Mesenchymal stem cell (in vitro differentiated cells and primary cell): Measurements from ENCODE around the gene LRRIQ1.

ENCODE experiments used
- DNase-seq: peaks from one replicate; pipeline ENCODE4 v3.0.0-alpha.2; 2013
- H2AFZ ChIP-seq: one replicate; pipeline ENCODE4 v1.6.1; 2013; ENCODE audit warnings: low read depth, mild to moderate bottlenecking, control low read depth, inconsistent platforms, low read length, moderate library complexity
- H2AK5ac ChIP-seq: 2 replicates; pipeline ENCODE4 v1.6.1; 2013; ENCODE audit warnings: low read length, moderate library complexity, mild to moderate bottlenecking, inconsistent platforms; ENCODE audit not compliant: severe bottlenecking
- H2BK120ac ChIP-seq: one replicate; pipeline ENCODE4 v1.6.1; 2013; ENCODE audit warnings: low read depth, mild to moderate bottlenecking, inconsistent platforms, low read length, moderate library complexity
- H2BK12ac ChIP-seq, 2 experiments: one replicate each; pipeline ENCODE4 v1.6.1; 2013; ENCODE audit warnings: inconsistent platforms in 2 of 2, low read length in 2 of 2, mild to moderate bottlenecking in 2 of 2, moderate library complexity in 2 of 2, control low read depth in 1 of 2
- H2BK15ac ChIP-seq: one replicate; pipeline ENCODE4 v1.6.1; 2013; ENCODE audit warnings: mild to moderate bottlenecking, low read depth, inconsistent platforms; ENCODE audit not compliant: poor library complexity, severe bottlenecking
- H2BK5ac ChIP-seq: 2 replicates; pipeline ENCODE4 v1.6.1; 2013; ENCODE audit warnings: low read depth, mild to moderate bottlenecking, low read length, control low read depth, inconsistent platforms; ENCODE audit not compliant: poor library complexity, severe bottlenecking
- H3K14ac ChIP-seq, 2 experiments: one replicate each; pipeline ENCODE4 v1.6.1; 2013; ENCODE audit warnings: inconsistent platforms in 2 of 2, low read length in 2 of 2, control low read depth in 1 of 2, mild to moderate bottlenecking in 1 of 2, moderate library complexity in 1 of 2
- H3K18ac ChIP-seq, 2 experiments: one replicate each; pipeline ENCODE4 v1.6.1; 2013; ENCODE audit warnings: inconsistent platforms in 2 of 2, low read length in 2 of 2, control low read depth in 1 of 2, low read depth in 1 of 2, mild to moderate bottlenecking in 1 of 2
- H3K23ac ChIP-seq, 2 experiments: one replicate each; pipeline ENCODE4 v1.6.1; 2013; ENCODE audit warnings: inconsistent platforms in 2 of 2, low read length in 2 of 2, mild to moderate bottlenecking in 2 of 2, moderate library complexity in 2 of 2, control low read depth in 1 of 2
- H3K27ac ChIP-seq: 2 replicates; pipeline ENCODE4 v1.5.1; 2013; ENCODE audit warnings: mild to moderate bottlenecking, moderate library complexity, low read length, control low read depth, inconsistent platforms; ENCODE audit not compliant: poor library complexity, severe bottlenecking
- H3K27me3 ChIP-seq, 2 experiments: 2 replicates each; pipeline versions ENCODE4 v1.6.1 to v1.7.0; 2013; ENCODE audit warnings: low read length in 2 of 2, mild to moderate bottlenecking in 2 of 2, moderate library complexity in 2 of 2, control low read depth in 1 of 2, inconsistent platforms in 1 of 2; ENCODE audit not compliant: control insufficient read depth in 1 of 2, insufficient read depth in 1 of 2
- H3K36me3 ChIP-seq, 2 experiments: 2 replicates each; pipeline versions ENCODE4 v1.6.1 to v1.7.0; 2013; ENCODE audit warnings: low read length in 2 of 2, control low read depth in 1 of 2, inconsistent platforms in 1 of 2, low read depth in 1 of 2, mild to moderate bottlenecking in 1 of 2; ENCODE audit not compliant: insufficient read depth in 2 of 2, control insufficient read depth in 1 of 2
- H3K4ac ChIP-seq, 2 experiments: one replicate each; pipeline ENCODE4 v1.6.1; 2013; ENCODE audit warnings: inconsistent platforms in 2 of 2, low read length in 2 of 2, mild to moderate bottlenecking in 2 of 2, moderate library complexity in 2 of 2, control low read depth in 1 of 2, low read depth in 1 of 2
- H3K4me1 ChIP-seq: 2 replicates; pipeline ENCODE4 v1.6.1; 2013; ENCODE audit warnings: low read depth, low read length, control low read depth; ENCODE audit not compliant: control insufficient read depth, insufficient read depth
- H3K4me2 ChIP-seq: 2 replicates; pipeline ENCODE4 v1.6.1; 2013; ENCODE audit warnings: low read length, mild to moderate bottlenecking, inconsistent platforms; ENCODE audit not compliant: poor library complexity, severe bottlenecking
- H3K4me3 ChIP-seq, 2 experiments: 2 replicates each; pipeline versions ENCODE4 v1.5.1 to v1.7.0; 2013; ENCODE audit warnings: low read length in 2 of 2, mild to moderate bottlenecking in 2 of 2, control low read depth in 1 of 2, low read depth in 1 of 2; ENCODE audit not compliant: insufficient read depth in 1 of 2
- H3K79me1 ChIP-seq: replicated peaks from 2 replicates; pipeline ENCODE4 v1.6.1; 2013; ENCODE audit warnings: mild to moderate bottlenecking, control low read depth, low read length, inconsistent platforms; ENCODE audit not compliant: poor library complexity, severe bottlenecking
- H3K9ac ChIP-seq: 2 replicates; pipeline ENCODE4 v1.7.0; 2013; ENCODE audit warnings: mild to moderate bottlenecking, low read length, moderate library complexity
- H3K9me3 ChIP-seq: 2 replicates; pipeline ENCODE4 v1.7.0; 2013; ENCODE audit warnings: mild to moderate bottlenecking, low read length; ENCODE audit not compliant: control insufficient read depth
- H4K8ac ChIP-seq: one replicate; pipeline ENCODE4 v1.6.1; 2013; ENCODE audit warnings: inconsistent platforms, mild to moderate bottlenecking, low read length, moderate library complexity
- H4K91ac ChIP-seq: one replicate; pipeline ENCODE4 v1.6.1; 2013; ENCODE audit warnings: mild to moderate bottlenecking, low read length, inconsistent platforms
- WGBS: methylation state at CpG from one replicate; pipeline ENCODE4 v1.1.7; 2013; ENCODE audit warnings: mixed read lengths; 5-methylcytosine and 5-hydroxymethylcytosine counted together

The LRRIQ1 gene

DNA sequence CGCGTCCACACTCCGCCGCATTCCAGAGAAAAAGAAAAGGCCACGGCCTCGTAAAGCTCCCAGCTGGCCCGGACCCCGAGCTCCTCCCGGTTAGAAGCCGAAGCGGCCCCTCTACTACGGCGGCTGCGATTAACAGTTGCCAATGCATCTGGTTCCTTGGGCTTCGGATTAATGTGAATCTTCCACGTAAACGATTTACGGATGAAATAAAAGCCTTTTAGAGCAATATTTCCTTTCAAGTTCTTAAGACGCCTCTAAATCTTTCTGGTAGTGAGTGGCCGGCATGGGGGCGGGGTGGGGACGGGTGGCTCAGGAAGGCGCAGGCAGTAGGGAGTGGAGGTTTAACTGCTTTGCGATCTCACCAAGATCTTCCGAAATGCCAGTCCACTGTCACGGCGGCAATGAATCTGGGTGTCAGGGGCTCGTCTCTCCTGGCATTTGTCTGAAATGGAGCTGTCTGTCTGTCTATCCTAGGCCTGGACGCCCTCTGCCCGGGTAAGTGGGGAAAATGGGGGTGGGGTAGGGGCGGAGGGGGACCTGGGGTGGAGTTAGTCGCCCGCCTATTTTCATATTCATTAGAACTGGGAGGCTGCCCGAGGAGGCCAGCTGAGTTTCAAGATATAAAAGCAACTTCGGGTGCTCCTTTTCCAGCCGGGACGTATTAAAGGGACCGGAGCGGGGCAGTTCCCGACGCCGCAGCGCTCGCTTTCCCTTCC, 243.5 kb downstream of the LRRIQ1 start:
- H2BK12ac ChIP-seq: no peak overlapping the region
- H3K4me3 ChIP-seq: peak overlapping the region; percentile 56 to 98
- H2AFZ ChIP-seq: no peak overlapping the region
- 1% methylated on average over 37 of the region's 44 CpGs for WGBS
- H3K23ac ChIP-seq: no peak overlapping the region
- H3K27ac ChIP-seq: no peak overlapping the region
- no peak overlapping the region for H2AK5ac ChIP-seq
- H3K4ac ChIP-seq: no peak overlapping the region
- no peaks in the 10 kb centered on the region for H3K79me1 ChIP-seq
- no peak overlapping the region for H3K14ac ChIP-seq
- H3K4me2 ChIP-seq: peak overlapping the region; percentile 67
- H2BK120ac ChIP-seq: no peak overlapping the region
- H4K8ac ChIP-seq: no peak overlapping the region
- peak overlapping the region; percentile 97 for H3K9ac ChIP-seq
- no peak overlapping the region for H3K18ac ChIP-seq
- peak; percentile 24 for DNase-seq
- no peaks in the 10 kb centered on the region for H3K9me3 ChIP-seq
- H3K36me3 ChIP-seq: peaks cover 0 to 3% of the 10 kb centered on the region in 2 experiments
- H2BK5ac ChIP-seq: no peak overlapping the region
- no peak overlapping the region for H4K91ac ChIP-seq
- H3K27me3 ChIP-seq: peaks cover 57 to 72% of the 10 kb centered on the region in 2 experiments
- peaks cover 13% of the 10 kb centered on the region for H3K4me1 ChIP-seq
- no peak overlapping the region for H2BK15ac ChIP-seq

DNA sequence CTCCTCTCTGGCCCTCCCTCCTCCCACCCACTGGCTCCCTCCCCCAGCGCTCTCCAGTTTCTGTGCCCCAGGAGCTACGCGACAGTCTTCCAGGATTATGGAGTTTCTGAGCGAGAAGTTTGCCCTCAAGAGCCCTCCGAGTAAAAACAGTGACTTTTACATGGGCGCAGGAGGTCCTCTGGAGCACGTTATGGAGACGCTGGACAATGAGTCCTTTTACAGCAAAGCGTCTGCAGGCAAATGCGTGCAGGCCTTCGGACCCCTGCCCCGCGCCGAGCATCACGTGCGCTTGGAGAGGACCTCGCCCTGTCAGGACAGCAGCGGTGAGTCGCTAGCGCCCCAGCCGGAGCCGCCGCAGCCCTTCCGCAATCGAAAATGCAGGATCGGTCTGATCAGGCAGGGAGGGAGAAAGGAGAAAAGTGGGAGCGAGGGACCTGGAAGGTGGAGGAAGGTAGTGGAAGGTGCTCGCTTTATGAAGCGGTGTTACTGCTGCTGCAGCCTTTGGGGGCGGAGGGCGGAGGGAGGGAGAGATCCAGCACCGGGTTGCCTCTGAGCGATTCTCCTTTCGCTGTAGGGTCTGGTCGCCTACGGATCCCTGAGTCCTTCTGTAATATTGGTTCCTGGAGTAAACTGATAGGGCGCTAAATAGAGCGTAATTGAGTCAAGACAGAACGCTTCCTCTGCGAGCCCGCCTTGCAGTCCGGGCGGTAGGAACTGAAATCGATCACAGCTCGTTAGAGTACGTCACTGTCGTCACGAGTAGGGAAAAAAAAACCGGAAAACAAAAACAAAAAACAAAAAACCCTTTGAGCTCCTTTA, 244.2 kb downstream of the LRRIQ1 start, which contains the start of gene ALX1:
TSS of gene ALX1 (plus strand) at position 56 of the 819 bp plus-strand sequence. CDS start at position 98, 42 bp downstream.
- Histone ChIP-seq H3K4ac (no peak within 1 kb of the TSS), H3K14ac (peak within 1 kb of the TSS in 1 of 2 experiments; percentile 56), H4K8ac (no peak within 1 kb of the TSS), H3K4me3 (peak within 1 kb of the TSS; percentile 56 to 98), H3K18ac (no peak within 1 kb of the TSS), H4K91ac (no peak within 1 kb of the TSS), H2BK15ac (peak within 1 kb of the TSS; percentile 4), H3K9me3 (no peaks in the 10 kb centered on the region), H3K23ac (no peak within 1 kb of the TSS), H3K4me2 (peak within 1 kb of the TSS; percentile 67), H3K4me1 (peaks cover 13% of the 10 kb centered on the region), H2BK120ac (no peak within 1 kb of the TSS), H3K79me1 (no peaks in the 10 kb centered on the region), H2AK5ac (no peak within 1 kb of the TSS), H3K9ac (peak within 1 kb of the TSS; percentile 97), H3K36me3 (peaks cover 0 to 3% of the 10 kb centered on the region in 2 experiments), H2BK5ac (no peak within 1 kb of the TSS), H2AFZ (no peak within 1 kb of the TSS), H2BK12ac (no peak within 1 kb of the TSS), H3K27ac (no peak within 1 kb of the TSS), H3K27me3 (peaks cover 54 to 65% of the 10 kb centered on the region in 2 experiments)
- DNase-seq: peak; percentile 57
- under 1% methylated on average over 44 of the region's 49 CpGs for WGBS

DNA sequence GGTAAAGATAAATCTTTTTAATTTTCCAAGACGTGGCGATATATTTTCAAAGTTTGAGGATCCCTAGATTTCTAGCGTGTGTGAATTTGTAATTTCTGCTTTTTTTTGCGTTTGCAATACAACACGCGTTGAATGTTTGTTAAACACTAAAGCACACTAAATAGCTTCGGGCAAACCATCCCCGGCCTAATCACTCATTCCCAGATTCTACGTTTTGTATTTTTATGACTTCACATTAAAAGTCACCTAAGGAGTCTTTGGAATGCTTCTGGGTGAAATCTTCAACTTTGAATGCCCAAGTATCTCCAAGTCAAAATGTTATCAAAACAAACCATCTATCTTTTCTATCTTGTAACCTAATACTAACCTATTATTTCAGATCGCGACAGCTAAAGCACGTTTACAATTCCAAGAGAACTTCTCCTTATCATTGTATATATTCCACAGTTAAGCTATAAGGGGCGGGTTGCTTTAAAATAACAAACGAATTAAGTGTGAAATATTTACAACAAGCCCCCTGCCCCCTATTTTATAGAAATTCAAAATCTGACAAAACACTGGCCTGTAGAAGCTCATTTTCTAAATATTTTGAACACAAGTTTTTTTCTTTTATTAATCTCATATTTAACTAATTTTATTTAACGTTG, 245.0 kb downstream of the LRRIQ1 start:
- no peak overlapping the region for H2BK5ac ChIP-seq
- H3K36me3 ChIP-seq: peaks cover 0 to 3% of the 10 kb centered on the region in 2 experiments
- H2BK12ac ChIP-seq: no peak overlapping the region
- peaks cover 50 to 59% of the 10 kb centered on the region in 2 experiments for H3K27me3 ChIP-seq
- no peak overlapping the region for H2AFZ ChIP-seq
- peak overlapping the region in 1 of 2 experiments; percentile 98 for H3K4me3 ChIP-seq
- peak overlapping the region; percentile 97 for H3K9ac ChIP-seq
- WGBS: 1% methylated on average over 8 of the region's 15 CpGs
- no peak overlapping the region for H4K91ac ChIP-seq
- H2BK120ac ChIP-seq: no peak overlapping the region
- DNase-seq: peak; percentile 33
- no peaks in the 10 kb centered on the region for H3K79me1 ChIP-seq
- H3K4me2 ChIP-seq: peak overlapping the region; percentile 67
- no peak overlapping the region for H3K4ac ChIP-seq
- no peak overlapping the region for H3K14ac ChIP-seq
- no peak overlapping the region for H4K8ac ChIP-seq
- H2AK5ac ChIP-seq: no peak overlapping the region
- no peak overlapping the region for H2BK15ac ChIP-seq
- H3K9me3 ChIP-seq: no peaks in the 10 kb centered on the region
- no peak overlapping the region for H3K18ac ChIP-seq
- H3K4me1 ChIP-seq: peaks cover 13% of the 10 kb centered on the region
- H3K23ac ChIP-seq: no peak overlapping the region
- H3K27ac ChIP-seq: no peak overlapping the region
